ENCODE measurements around the gene PDE7B. TPM values are rescaled to one million over a fixed set of nuclear protein-coding genes. Genes with fewer than 3 reads are reported as not detected.

PDE7B gene
- total RNA-seq, 1 experiment from 2014 or later: not detected

DNA sequence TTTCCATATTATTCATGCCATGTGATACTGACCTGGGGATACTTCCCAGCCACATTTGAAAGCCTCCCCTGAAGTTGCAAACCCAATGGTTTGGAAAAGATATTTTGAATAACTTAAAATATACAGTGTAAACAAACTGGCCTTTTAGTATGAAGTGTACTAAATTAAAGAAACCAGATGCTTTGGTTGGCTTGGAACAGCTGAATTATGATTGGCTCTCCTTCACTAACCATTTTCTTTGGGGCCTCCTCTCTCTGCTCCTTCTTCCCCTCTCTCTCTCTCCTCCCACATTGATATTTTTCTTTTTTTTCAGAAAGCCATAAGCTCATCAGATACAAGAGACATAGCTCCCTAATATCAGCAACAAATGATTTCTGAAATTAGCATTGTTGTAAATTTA lies 232.0 kb downstream of the PDE7B start (continued):
- TF ChIP-seq, protein P1, sequence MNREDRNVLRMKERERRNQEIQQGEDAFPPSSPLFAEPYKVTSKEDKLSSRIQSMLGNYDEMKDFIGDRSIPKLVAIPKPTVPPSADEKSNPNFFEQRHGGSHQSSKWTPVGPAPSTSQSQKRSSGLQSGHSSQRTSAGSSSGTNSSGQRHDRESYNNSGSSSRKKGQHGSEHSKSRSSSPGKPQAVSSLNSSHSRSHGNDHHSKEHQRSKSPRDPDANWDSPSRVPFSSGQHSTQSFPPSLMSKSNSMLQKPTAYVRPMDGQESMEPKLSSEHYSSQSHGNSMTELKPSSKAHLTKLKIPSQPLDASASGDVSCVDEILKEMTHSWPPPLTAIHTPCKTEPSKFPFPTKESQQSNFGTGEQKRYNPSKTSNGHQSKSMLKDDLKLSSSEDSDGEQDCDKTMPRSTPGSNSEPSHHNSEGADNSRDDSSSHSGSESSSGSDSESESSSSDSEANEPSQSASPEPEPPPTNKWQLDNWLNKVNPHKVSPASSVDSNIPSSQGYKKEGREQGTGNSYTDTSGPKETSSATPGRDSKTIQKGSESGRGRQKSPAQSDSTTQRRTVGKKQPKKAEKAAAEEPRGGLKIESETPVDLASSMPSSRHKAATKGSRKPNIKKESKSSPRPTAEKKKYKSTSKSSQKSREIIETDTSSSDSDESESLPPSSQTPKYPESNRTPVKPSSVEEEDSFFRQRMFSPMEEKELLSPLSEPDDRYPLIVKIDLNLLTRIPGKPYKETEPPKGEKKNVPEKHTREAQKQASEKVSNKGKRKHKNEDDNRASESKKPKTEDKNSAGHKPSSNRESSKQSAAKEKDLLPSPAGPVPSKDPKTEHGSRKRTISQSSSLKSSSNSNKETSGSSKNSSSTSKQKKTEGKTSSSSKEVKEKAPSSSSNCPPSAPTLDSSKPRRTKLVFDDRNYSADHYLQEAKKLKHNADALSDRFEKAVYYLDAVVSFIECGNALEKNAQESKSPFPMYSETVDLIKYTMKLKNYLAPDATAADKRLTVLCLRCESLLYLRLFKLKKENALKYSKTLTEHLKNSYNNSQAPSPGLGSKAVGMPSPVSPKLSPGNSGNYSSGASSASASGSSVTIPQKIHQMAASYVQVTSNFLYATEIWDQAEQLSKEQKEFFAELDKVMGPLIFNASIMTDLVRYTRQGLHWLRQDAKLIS (CRISPR knock-in tag; IDR thresholded peaks at IDR 0.05; ENCODE audit: borderline replicate concordance): no peak
- TF ChIP-seq, protein P2, sequence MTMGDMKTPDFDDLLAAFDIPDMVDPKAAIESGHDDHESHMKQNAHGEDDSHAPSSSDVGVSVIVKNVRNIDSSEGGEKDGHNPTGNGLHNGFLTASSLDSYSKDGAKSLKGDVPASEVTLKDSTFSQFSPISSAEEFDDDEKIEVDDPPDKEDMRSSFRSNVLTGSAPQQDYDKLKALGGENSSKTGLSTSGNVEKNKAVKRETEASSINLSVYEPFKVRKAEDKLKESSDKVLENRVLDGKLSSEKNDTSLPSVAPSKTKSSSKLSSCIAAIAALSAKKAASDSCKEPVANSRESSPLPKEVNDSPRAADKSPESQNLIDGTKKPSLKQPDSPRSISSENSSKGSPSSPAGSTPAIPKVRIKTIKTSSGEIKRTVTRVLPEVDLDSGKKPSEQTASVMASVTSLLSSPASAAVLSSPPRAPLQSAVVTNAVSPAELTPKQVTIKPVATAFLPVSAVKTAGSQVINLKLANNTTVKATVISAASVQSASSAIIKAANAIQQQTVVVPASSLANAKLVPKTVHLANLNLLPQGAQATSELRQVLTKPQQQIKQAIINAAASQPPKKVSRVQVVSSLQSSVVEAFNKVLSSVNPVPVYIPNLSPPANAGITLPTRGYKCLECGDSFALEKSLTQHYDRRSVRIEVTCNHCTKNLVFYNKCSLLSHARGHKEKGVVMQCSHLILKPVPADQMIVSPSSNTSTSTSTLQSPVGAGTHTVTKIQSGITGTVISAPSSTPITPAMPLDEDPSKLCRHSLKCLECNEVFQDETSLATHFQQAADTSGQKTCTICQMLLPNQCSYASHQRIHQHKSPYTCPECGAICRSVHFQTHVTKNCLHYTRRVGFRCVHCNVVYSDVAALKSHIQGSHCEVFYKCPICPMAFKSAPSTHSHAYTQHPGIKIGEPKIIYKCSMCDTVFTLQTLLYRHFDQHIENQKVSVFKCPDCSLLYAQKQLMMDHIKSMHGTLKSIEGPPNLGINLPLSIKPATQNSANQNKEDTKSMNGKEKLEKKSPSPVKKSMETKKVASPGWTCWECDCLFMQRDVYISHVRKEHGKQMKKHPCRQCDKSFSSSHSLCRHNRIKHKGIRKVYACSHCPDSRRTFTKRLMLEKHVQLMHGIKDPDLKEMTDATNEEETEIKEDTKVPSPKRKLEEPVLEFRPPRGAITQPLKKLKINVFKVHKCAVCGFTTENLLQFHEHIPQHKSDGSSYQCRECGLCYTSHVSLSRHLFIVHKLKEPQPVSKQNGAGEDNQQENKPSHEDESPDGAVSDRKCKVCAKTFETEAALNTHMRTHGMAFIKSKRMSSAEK (CRISPR knock-in tag; IDR thresholded peaks at IDR 0.05; ENCODE audit: borderline replicate concordance): no peak
- TF ChIP-seq, protein P3, sequence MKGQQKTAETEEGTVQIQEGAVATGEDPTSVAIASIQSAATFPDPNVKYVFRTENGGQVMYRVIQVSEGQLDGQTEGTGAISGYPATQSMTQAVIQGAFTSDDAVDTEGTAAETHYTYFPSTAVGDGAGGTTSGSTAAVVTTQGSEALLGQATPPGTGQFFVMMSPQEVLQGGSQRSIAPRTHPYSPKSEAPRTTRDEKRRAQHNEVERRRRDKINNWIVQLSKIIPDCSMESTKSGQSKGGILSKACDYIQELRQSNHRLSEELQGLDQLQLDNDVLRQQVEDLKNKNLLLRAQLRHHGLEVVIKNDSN (CRISPR knock-in tag; IDR thresholded peaks at IDR 0.05): no peak
- TF ChIP-seq RORB (CRISPR knock-in tag; IDR thresholded peaks at IDR 0.05) (no peak), HMGA2 (CRISPR knock-in tag; IDR thresholded peaks at IDR 0.05) (no peak)
- TF ChIP-seq, protein P4, sequence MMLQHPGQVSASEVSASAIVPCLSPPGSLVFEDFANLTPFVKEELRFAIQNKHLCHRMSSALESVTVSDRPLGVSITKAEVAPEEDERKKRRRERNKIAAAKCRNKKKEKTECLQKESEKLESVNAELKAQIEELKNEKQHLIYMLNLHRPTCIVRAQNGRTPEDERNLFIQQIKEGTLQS (CRISPR knock-in tag; conservative IDR thresholded peaks at IDR 0.05): no peak

DNA sequence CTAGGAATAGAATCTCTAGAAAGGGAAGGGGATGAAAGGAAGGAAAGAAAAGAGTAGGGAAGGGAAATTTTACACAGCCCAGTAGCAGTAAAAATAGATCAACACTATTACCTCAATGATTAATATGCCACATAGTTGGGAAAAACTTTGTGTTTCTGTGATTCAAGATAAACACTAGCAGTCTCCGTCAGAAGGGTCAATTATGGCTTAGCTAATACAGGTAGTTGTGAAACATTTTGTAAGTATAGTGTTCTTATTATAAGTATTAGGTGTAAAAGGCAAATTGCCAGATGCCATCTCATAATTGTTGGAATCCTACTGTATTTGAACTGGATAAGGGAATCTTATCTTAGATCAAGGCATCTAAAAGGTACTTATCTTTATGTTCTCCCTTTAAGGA lies 232.9 kb downstream of the PDE7B start:
- Mint-ChIP-seq H3K27ac (no peak overlapping the region), H3K36me3 (no peaks in the 10 kb centered on the region), H3K9me3 (no peaks in the 10 kb centered on the region), H3K4me3 (no peak overlapping the region), H3K4me1 (no peaks in the 10 kb centered on the region), H3K27me3 (ENCODE audit: low read depth) (no peaks in the 10 kb centered on the region)
- ATAC-seq: no peak
- no peak for TF ChIP-seq EMX1 (CRISPR knock-in tag; IDR thresholded peaks at IDR 0.05)
- TF ChIP-seq, protein P5, sequence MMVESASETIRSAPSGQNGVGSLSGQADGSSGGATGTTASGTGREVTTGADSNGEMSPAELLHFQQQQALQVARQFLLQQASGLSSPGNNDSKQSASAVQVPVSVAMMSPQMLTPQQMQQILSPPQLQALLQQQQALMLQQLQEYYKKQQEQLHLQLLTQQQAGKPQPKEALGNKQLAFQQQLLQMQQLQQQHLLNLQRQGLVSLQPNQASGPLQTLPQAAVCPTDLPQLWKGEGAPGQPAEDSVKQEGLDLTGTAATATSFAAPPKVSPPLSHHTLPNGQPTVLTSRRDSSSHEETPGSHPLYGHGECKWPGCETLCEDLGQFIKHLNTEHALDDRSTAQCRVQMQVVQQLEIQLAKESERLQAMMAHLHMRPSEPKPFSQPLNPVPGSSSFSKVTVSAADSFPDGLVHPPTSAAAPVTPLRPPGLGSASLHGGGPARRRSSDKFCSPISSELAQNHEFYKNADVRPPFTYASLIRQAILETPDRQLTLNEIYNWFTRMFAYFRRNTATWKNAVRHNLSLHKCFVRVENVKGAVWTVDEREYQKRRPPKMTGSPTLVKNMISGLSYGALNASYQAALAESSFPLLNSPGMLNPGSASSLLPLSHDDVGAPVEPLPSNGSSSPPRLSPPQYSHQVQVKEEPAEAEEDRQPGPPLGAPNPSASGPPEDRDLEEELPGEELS (CRISPR knock-in tag; IDR thresholded peaks at IDR 0.05): no peak
- ChIA-PET POLR2A (no interaction called here), CTCF (no interaction called here)
- DNase-seq (ENCODE audit: low spot score): no peak

DNA sequence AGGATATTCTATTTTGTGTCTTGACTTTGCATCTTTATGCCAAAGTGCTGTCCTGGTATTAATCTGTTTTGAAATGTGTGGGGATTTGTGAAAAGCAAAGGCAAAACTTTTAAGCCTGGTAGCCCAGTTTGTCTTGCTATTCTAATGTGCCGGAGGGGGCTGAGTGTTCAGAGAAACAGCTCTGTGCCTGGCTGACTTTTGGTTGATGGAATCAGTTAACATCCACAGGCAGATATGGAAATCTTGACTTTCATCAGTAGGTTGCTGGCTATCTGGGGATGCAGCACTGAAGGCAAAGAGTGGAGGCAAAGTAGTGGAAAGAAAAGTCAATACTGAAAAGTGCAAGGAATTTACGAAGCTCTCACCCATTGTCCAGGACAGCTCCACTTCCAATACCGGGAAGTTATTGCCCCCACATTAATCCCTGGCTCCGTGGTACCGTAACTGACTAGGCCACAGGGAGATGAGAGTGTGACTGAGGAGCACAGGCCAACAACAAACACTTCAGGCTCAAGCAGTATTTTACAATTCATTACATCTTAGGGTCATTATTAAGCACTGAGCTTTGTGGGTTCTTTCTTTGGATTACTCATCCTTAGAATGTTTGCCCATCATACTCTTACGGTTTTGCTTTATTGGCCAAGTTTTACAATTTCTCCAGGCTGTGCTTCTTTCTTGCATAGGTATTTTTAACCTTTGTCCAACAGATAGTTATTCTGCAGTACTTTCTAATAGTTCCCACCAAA lies 234.0 kb downstream of the PDE7B start:
- Mint-ChIP-seq H3K36me3 (no peaks in the 10 kb centered on the region), H3K27me3 (ENCODE audit: low read depth) (no peaks in the 10 kb centered on the region; the same call in 1 of the 2 replicates), H3K9me3 (no peaks in the 10 kb centered on the region), H3K4me1 (no peaks in the 10 kb centered on the region), H3K27ac (no peak overlapping the region), H3K4me3 (no peak overlapping the region)
- ChIA-PET POLR2A (no interaction called here), CTCF (no interaction called here)
- no peak for ATAC-seq
- TF ChIP-seq ESRRA (CRISPR knock-in tag; IDR thresholded peaks at IDR 0.05; ENCODE audit: borderline replicate concordance) (no peak), CREM (CRISPR knock-in tag; IDR thresholded peaks at IDR 0.05) (no peak)
- no peak for DNase-seq (ENCODE audit: low spot score)

All from WTC11 (cell line).